Gastroesophageal sphincter (tissue), 4 donors: ENCODE results near the gene MTMR10. TPM values are rescaled to one million over a fixed set of nuclear protein-coding genes. Genes with fewer than 3 reads are reported as not detected.

ENCODE experiments used
- ATAC-seq: fragments of 150-250 bp; one replicate; pipeline ENCODE4 v1.9.1; 2016; ENCODE audit warnings: mild to moderate bottlenecking, moderate library complexity
- H3K27ac ChIP-seq, 4 donors: fragments of 200-600 bp; sonication (generic) in 3 of 4; 1 replicate in 3 of 4; 2 replicates in 1 of 4; pipeline ENCODE4 v1.5.1; 2016 to 2019
- H3K27me3 ChIP-seq: fragments of 200-600 bp; sonication (generic); one replicate; pipeline ENCODE4 v1.5.1; 2019
- H3K36me3 ChIP-seq, 2 donors: fragments of 200-600 bp; sonication (generic); one replicate each; pipeline ENCODE4 v1.5.1; 2019; ENCODE audit warnings: control low read depth in 1 of 2
- H3K4me1 ChIP-seq, 3 donors: fragments of 200-600 bp; sonication (generic); 1 replicate in 2 of 3; 2 replicates in 1 of 3; pipeline ENCODE4 v1.5.1; 2016 to 2019; ENCODE audit warnings: control low read depth in 2 of 3
- H3K4me3 ChIP-seq, 2 donors: fragments of 200-600 bp; sonication (generic); one replicate each; pipeline ENCODE4 v1.5.1; 2019; ENCODE audit warnings: mild to moderate bottlenecking in 1 of 2, moderate library complexity in 1 of 2
- H3K9me3 ChIP-seq, 3 donors: fragments of 200-600 bp; sonication (generic); one replicate each; pipeline ENCODE4 v1.5.1; 2017 to 2019; ENCODE audit warnings: control low read depth in 2 of 3
- EP300 ChIP-seq: sonication (generic); formaldehyde crosslinking; IDR thresholded peaks from one replicate; pipeline ENCODE4 v1.6.1; 2017; ENCODE audit warnings: antibody characterized with exemption, mild to moderate bottlenecking
- POLR2A ChIP-seq, 2 donors: fragments of 450-650 bp; IDR thresholded peaks; one replicate each; pipeline ENCODE4 v1.6.1; 2017; ENCODE audit warnings: antibody characterized with exemption in 2 of 2, mild to moderate bottlenecking in 2 of 2, moderate library complexity in 1 of 2
- POLR2AphosphoS5 ChIP-seq: sonication (generic); formaldehyde crosslinking; IDR thresholded peaks from one replicate; pipeline ENCODE4 v1.6.1; 2017; ENCODE audit warnings: antibody characterized with exemption
- WGBS, 2 donors: methylation state at CpG; one replicate each; pipeline ENCODE4 v1.1.5; 2018; ENCODE audit warnings: low coverage in 1 of 2; 5-methylcytosine and 5-hydroxymethylcytosine counted together
- total RNA-seq, 4 donors: library from RNA; depleted of rRNA; stranded (reverse); fragments of >200 nt; gene quantifications; one replicate each; pipeline ENCODE4 v1.1.0, GENCODE V29; 2016
- TF ChIP-seq, protein P1 (sequence below), 4 experiments: fragments of 200-600 bp in 2 of 4; fragments of 450-650 bp in 2 of 4; sonication (generic) in 1 of 4; IDR thresholded peaks; one replicate each; pipeline ENCODE4 v1.5.1; 2017 to 2019; ENCODE audit warnings: antibody characterized with exemption in 4 of 4, mild to moderate bottlenecking in 2 of 4, moderate library complexity in 2 of 4

The MTMR10 gene
- total RNA-seq, 4 donors from 2014 or later: 25.4 to 35.0 (median 32.4) TPM

DNA sequence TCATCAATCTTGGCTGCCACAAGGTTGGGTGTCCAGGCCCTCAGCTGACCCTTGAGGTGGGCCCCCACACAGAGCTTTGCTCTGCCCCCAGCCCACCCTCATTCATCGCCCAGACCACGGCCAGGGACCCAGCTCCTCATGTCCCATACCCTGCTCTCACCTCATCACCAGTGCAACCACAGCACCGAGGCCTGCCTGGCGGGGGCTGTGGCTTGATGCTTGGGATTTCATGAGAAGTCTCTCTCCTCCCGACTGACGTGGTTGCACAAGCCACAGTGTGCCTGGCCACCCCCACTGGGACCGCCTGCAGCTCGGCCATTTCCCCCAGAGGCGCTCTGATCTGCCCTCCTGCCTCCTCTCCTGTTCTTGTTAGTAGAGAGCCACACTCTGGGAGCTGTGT is 45.4 kb upstream of the MTMR10 start:
- 80 to 93% methylated on average over 2 to 3 of the region's 9 CpGs for WGBS, 2 donors
- H3K27me3 ChIP-seq: peaks cover 5% of the 10 kb centered on the region

DNA sequence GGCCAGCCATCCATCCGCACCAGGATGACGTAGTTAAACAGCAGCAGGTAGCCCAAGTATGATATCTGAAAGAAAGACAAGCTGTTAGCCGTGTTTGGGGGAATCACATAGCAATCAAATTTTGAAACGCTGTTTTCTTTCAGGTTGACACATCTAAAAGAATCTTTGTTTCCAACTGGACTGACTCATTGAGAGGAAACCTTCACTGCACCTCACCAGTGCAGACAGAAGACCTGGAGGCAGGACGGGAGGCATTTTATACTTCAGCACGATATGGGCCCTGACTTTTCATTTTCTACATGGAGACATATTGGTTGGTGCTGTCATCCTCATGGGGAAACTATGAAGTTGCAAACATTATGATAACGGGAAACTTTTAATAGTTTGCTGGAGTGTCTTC is 44.2 kb upstream of the MTMR10 start:
- 80 to 98% methylated on average over 4 to 5 of the region's 7 CpGs for WGBS, 2 donors
- no peak overlapping the region for H3K4me3 ChIP-seq
- H3K27me3 ChIP-seq: peaks cover 3% of the 10 kb centered on the region
- no peak overlapping the region for H3K27ac ChIP-seq
- H3K36me3 ChIP-seq: no peaks in the 10 kb centered on the region
- H3K9me3 ChIP-seq: no peaks in the 10 kb centered on the region
- no peak for ATAC-seq
- peaks cover 0 to 12% (median 0%) of the 10 kb centered on the region in 3 donors for H3K4me1 ChIP-seq
- TF ChIP-seq POLR2A (IDR thresholded peaks at IDR 0.05) (no peak), POLR2AphosphoS5 (no peak), EP300 (no peak)
- TF ChIP-seq, protein P1, sequence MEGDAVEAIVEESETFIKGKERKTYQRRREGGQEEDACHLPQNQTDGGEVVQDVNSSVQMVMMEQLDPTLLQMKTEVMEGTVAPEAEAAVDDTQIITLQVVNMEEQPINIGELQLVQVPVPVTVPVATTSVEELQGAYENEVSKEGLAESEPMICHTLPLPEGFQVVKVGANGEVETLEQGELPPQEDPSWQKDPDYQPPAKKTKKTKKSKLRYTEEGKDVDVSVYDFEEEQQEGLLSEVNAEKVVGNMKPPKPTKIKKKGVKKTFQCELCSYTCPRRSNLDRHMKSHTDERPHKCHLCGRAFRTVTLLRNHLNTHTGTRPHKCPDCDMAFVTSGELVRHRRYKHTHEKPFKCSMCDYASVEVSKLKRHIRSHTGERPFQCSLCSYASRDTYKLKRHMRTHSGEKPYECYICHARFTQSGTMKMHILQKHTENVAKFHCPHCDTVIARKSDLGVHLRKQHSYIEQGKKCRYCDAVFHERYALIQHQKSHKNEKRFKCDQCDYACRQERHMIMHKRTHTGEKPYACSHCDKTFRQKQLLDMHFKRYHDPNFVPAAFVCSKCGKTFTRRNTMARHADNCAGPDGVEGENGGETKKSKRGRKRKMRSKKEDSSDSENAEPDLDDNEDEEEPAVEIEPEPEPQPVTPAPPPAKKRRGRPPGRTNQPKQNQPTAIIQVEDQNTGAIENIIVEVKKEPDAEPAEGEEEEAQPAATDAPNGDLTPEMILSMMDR (IDR thresholded peaks at IDR 0.05): no peak

More for the DNA sequence above, 45.4 kb upstream of the MTMR10 start:
- Histone ChIP-seq H3K9me3 (no peaks in the 10 kb centered on the region), H3K36me3 (no peaks in the 10 kb centered on the region), H3K4me3 (no peak overlapping the region), H3K4me1 (peaks cover 0 to 12% (median 0%) of the 10 kb centered on the region in 3 donors), H3K27ac (no peak overlapping the region)
- no peak for ATAC-seq
- TF ChIP-seq, protein P1 (IDR thresholded peaks at IDR 0.05): no peak
- TF ChIP-seq POLR2A (IDR thresholded peaks at IDR 0.05): no peak
- no peak for TF ChIP-seq EP300
- TF ChIP-seq POLR2AphosphoS5: no peak

DNA sequence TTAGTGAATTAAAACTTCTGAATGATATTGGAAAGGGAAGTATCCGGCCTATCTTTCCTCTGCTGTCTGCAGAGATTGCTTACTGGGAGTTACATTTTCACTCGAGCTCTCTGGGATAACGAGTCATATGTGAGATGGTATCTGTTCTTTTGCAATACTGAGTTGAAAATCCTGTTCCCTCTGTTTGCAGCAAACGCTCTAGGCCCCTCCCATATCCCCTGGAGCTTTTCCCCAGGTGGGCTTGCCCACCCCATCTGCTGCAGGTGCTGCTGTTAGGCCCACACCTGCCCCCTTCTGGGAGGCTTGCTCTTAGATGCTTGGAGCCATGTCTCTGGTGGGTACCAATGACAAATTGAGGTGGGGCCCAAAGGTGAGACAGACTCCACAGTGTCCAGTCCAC is 42.7 kb upstream of the MTMR10 start:
- no peaks in the 10 kb centered on the region for H3K27me3 ChIP-seq
- H3K36me3 ChIP-seq: no peaks in the 10 kb centered on the region
- no peak overlapping the region for H3K4me3 ChIP-seq
- 69 to 100% methylated on average over 1 to 3 of the region's 4 CpGs for WGBS, 2 donors
- no peak overlapping the region for H3K27ac ChIP-seq
- no peak for ATAC-seq
- no peaks in the 10 kb centered on the region for H3K9me3 ChIP-seq
- TF ChIP-seq EP300 (no peak), POLR2AphosphoS5 (no peak), POLR2A (IDR thresholded peaks at IDR 0.05) (no peak)
- TF ChIP-seq, protein P1 (IDR thresholded peaks at IDR 0.05): no peak
- peaks cover 0 to 12% (median 0%) of the 10 kb centered on the region in 3 donors for H3K4me1 ChIP-seq

DNA sequence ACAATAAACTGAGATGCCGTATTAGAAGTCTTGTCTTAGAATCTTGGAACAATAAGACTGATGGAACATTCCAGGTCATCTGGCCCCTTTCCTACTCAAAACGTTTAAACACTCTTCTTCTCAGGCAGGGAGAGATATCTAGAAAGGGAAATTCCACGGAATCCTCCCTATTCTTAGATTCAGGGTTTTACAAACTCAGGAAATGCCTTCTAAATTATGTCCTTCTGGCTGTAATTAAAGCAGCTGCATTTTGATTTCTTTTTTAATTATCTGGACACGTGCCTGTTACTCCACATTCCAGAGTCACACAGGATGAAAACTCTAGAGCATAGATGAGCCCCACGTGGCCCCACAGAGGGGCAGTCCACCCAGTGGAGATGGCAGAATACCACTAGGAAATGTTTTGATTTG is 41.5 kb upstream of the MTMR10 start:
- peak overlapping the region in 1 of 4 donors; percentile 22 for H3K27ac ChIP-seq
- no peaks in the 10 kb centered on the region for H3K27me3 ChIP-seq
- peaks cover 0 to 12% (median 0%) of the 10 kb centered on the region in 3 donors for H3K4me1 ChIP-seq
- WGBS, 2 donors: 9% methylated on average over 5 of the region's 5 CpGs
- TF ChIP-seq POLR2AphosphoS5 (no peak), EP300 (no peak), POLR2A (IDR thresholded peaks at IDR 0.05) (no peak)
- TF ChIP-seq, protein P1 (IDR thresholded peaks at IDR 0.05): no peak
- ATAC-seq: no peak
- no peaks in the 10 kb centered on the region for H3K36me3 ChIP-seq
- H3K4me3 ChIP-seq: no peak overlapping the region
- no peaks in the 10 kb centered on the region for H3K9me3 ChIP-seq

DNA sequence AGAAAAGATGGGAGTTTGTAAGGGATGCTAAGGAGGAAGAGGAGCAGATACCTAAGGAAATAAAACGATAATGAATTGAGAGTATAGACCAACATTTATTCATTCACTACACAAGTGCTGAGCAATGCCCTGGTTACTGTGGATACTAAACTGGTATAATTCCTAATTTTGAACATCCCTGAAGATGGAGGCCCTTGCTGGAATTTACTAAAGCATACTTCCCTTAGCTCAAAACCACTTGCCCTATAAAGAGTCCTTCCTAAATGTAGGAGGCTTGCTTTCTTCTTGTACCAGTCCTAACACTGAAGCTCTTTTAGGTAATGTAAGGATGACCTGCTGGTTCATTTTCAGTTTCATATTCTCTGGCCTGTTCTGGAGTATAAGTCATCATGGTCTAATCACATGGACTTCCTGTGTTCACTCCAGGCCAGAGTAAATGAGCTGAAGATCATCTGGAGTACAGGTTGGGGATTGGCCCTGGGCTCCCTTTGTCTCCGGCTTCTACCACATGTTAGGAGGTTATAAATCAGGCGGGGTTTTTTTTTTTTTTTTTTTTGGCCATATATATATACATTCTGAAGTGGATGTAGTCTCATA is 40.1 kb upstream of the MTMR10 start:
- Histone ChIP-seq H3K4me3 (no peak overlapping the region), H3K27me3 (no peaks in the 10 kb centered on the region), H3K9me3 (no peaks in the 10 kb centered on the region), H3K4me1 (peaks cover 0 to 12% (median 0%) of the 10 kb centered on the region in 3 donors), H3K27ac (no peak overlapping the region), H3K36me3 (no peaks in the 10 kb centered on the region)
- WGBS, 2 donors: 86 to 92% methylated on average over 3 of the region's 3 CpGs
- no peak for TF ChIP-seq POLR2AphosphoS5
- TF ChIP-seq POLR2A (IDR thresholded peaks at IDR 0.05): no peak
- TF ChIP-seq EP300: no peak
- TF ChIP-seq, protein P1 (IDR thresholded peaks at IDR 0.05): no peak
- ATAC-seq: no peak
